ENCODE measurements around the gene FZD7.

FZD7 gene

DNA sequence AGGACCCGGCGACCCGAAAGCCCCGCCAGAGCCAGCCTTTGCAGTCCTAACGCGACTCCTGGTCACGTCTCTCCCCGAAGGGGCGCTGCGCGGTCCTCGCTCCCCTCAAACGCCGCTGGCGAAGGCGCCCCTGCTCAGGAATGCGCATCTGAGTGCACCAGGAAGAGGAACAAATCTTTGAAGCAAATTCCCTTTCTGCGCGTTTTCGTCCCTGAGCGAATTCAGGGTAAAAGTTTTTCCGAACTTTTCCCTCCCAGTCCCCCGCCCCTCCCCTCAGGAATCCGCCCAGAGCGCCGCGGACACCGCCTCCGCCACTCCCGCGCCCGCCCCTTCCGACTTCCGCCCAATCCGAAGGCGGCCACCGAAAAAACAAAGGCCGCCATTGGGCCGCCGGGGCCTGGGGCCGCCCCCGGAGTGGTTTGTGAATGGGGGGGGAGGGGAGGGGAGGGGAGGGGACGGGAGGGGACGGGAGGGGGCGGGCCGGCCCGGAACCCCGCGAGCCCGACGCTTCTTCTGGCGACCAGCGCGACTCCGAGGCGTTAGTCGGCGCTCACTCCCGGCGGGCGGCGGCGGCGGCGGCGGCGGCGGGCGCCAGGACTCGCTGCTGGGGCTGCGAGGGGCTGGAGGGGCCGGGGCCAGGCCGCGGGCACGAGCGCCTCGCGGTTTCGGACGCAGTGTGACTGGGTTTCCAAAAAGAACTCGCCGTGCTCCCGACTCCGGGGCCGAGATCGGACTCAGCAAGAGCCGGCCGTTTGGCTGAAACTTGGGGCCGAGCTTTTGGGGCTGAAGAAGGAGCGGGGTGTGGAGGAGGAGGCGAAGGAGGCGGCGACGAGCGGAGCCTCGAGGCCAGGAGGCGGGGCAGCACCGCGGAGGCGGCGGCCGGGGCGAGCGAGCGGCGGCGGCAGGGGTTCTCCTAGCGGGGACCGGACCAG lies at the start of gene FZD7:
TSS of gene FZD7 (plus strand) at position 539 of the 932 bp plus-strand sequence. CDS start 793 bp downstream, outside the sequence.
- DNase-seq (ENCODE audit: low spot score) = peak; percentile 94

DNA sequence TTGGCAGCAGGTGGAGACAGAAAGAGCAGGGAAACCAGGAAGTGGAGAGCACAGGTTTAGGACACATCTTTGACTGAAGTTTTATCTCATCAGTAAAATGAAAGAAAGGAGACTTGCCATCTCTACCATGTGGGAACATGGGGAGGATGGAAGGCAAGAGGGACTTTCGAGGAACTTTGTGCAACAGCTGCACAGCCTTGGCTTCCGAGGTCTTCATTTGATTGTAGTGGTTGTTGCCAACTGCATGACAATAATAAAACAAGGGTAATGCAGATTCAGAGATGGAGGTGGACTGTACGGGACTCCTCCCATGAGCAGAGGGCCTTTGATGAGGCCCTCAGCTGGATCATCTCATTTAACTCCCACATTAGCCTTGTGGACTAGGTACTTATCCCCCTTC lies 49.3 kb upstream of the FZD7 start:
- DNase-seq (ENCODE audit: low spot score) = no peak

DNA sequence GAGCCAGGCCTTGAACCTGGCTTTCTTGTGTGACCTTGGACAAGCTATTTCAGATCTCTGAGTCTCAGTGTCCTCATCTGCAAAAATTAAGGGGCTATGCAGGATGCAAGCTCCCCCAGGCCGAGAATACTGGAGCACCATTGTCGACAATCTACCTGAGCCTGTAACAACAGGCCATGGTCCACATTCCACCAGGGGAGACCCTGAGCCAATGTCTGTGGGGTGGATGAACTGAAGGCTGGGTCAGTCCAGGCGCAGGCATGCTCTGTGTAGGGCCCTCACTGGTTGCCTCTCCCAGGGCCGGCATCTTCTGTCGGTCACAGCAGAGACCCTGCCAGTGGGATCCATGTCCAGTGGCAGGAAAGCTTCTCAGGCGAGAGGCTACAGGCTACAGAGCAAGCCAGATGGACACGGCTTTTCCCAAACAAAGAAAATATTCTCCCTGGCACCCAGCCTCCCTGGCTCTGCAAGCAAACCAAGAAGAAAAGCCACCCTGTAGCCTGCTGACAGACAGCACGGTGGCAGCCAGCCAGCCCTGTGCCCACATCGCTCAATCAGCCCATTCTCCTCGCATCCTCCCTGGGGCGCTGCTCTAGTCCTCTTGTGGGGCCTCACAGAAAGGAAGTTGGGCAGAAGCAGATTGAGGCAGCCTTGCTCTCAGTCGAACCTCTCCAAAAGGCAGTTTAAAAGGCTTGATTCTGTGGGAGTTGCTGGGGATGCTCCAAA lies 48.7 kb upstream of the FZD7 start:
- no peak for DNase-seq (ENCODE audit: low spot score)

DNA sequence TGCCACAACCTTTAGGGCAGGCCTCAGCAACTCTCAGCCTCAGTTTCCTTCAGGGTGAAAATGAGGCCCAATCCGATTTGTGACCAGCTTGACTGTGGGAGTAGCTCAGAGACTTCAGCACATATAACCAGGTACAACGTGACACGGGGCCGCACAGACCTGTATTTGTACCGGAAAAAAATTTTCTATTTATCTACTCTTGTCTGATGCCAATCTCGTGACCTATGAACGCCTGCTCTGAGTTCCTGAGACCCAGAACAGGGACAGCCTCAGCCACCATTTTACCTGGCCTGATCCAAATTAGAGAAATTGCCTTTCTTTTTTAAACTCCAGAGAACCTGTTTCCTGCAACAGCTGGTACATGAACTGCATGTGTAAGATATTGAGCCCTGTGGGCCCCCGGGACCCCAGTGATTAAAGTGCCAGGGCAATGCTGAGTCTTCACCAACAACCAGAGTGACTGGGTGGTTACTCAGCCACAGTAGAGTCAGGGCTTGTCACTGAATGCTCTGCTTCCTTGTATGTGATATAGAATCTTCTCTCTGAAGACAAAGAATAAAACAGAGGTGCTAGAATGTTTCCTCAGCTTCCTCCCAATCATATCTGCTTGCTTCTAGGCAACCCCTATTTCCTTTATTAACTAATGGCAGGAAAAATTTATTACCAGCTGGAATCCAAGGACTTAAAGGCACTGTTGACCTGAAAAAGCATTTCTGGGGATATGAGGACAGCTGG lies 47.8 kb upstream of the FZD7 start:
- DNase-seq (ENCODE audit: low spot score) = no peak

DNA sequence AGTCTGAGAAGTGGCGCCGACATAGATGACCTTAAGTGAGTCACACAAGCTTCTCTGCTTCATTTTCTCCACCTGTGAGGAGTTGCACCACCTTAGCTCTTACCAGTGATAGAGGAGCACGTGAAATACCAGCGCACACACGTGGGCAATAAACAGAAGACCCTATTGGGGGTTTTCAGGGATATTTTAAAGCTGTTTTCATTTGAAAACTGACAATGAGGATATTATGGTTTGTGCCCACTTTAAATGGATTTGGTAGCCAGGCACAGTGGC lies 47.3 kb upstream of the FZD7 start:
- no peak for DNase-seq (ENCODE audit: low spot score)

DNA sequence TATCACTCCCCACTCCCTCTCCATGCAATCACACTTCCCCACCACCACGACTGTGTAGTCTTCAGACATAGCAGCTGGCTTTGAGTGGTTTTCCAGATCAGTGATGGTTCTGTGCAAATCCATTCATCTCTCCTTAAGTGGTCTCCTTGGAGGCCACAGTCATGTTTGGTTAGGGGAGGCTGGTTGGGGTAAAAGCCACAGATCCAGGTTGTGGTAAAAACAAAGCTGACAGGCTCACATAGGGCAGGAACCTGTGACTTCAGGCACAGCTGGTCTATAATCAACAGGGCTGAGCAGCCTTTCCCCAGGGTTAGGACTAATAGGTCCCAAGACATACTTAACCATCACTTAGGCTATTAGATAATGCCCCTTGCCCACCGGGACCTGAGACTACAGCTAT lies 46.2 kb upstream of the FZD7 start:
- DNase-seq (ENCODE audit: low spot score) = no peak

DNA sequence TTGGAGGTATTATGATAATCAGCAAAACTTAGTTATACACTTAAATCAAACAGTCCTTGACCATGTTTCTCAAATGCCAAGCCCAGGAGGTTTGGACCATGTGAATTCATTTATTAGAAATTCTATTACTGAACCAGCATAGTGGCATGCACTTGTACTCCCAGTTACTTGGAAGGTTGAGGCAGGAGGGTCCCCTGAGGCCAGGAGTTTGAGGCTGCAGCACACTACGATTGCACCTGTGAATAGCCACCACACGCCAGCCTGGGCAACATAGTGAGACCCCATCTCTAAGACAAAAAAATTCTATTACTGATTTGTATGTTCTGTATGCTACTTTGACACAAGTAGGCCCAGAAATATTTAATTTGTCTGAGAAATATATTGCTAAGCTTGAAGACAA lies 43.6 kb upstream of the FZD7 start:
- no peak for DNase-seq (ENCODE audit: low spot score)

DNA sequence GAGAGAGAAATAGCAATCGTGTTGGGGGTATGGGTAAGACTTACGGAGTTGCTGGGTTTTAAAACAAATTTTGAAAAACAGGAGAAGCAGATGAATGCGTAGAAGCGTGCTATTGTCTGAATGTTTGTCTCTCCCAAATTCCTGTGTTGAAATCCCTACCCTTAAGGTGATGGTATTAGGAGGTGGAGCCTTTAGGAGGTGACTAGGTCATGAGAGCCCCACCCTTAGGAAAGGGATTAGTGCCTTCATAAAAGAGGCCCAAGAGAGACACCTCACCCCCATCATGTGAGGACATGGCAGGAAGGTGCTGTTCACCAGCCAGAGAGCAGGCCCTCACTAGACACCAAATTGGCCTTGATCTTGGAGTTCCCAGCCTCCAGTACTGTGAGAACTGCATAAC lies 40.7 kb upstream of the FZD7 start:
- DNase-seq (ENCODE audit: low spot score) = no peak

DNA sequence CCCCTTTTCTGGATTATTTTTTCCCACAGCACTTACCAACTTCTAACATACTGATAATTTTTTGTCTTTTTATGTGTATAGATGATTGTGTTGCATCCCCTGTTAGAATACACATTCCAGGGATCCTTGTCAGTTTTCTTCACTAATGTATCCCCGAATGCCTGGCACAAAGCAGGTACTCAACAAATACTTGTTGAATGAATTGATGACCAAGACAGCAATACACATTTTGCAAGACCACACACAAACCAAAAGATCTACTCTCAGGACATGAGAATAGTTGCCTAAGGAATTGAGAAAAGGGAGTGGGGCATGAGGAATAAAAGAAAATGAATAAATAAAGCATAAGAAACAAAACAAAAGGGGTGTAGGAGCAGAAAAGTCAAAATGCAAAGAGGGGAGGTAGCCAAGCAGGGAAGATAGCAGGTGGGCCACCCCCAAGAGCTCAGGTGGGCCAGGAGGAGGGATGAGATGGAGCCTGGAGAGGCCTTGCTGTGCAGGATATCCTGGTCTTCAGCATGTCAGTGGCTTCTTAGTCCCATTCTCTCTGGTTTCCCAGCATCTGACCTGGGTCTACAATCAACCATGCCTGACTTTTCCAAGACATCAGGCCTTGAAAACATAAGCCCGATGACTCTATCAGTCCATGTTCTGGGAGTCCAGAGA lies 38.5 kb upstream of the FZD7 start:
- DNase-seq (ENCODE audit: low spot score) = no peak

DNA sequence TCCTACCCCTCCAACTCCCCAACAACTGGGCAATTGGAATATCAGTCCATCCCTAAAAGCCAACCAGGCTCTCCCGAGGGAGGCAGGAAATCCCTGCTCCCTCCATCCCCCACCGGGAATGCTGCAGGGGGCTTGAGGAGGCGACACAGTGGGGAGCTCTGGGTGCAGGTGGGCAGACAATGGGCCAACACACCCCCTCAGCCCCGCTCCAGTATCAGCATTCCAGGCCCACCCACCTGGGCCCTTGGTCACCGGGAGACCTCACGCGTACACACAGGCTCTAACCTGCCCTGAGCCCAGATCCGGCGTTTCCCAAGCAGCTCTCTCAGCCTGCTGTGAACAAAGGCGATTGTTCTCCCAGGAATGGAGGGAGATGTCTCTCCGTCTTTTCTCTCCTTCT lies 37.6 kb upstream of the FZD7 start:
- DNase-seq (ENCODE audit: low spot score) = no peak

DNA sequence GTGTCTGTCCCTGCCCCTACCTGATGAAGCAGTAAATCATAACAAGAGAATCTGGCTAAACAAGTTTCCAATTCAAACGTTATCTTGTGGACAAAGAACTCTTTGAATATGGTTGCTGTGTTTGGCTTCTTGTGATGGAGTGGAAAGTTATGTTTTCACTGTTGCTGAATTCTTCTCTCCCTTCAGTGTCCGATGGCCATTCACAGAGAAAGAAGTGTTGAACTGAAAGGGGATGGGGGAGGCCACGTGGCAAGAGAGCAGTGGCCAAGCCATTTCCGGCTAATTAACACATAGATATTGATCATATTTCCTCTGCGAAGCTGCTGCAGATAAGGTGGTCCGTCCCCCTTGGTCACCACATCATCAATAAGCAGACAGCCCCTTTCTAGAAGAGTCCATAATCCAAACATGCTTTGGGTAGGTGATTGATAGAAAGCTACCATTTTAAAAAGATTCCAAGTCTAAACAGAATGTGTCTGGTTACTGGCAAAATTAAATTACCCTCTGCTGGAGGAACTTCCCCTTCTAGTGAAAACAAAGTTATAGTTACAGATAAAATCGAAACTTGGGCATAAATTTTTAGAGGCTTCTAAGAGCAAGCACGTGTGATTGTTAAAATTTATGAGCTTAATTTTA lies 36.9 kb upstream of the FZD7 start:
- DNase-seq (ENCODE audit: low spot score) = no peak

DNA sequence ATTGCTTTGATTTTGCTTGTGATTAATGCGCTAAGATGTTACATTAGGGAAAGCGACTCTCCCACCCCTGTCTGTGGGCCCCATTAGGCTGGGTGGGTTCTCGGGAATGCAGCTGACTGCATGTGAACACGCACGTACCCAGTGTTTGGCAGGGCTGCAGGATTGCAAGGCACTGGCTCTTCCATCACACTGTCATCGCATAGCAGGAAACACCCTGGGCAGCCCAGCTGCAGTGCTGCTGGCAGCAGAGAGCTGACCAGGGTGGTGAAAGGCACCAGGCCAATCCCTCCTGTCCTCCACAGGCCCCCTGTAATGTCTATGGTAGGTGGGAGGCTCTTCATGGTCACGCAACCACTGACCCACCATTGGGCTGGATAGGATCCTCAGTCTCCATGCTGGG lies 34.4 kb upstream of the FZD7 start:
- no peak for DNase-seq (ENCODE audit: low spot score)

DNA sequence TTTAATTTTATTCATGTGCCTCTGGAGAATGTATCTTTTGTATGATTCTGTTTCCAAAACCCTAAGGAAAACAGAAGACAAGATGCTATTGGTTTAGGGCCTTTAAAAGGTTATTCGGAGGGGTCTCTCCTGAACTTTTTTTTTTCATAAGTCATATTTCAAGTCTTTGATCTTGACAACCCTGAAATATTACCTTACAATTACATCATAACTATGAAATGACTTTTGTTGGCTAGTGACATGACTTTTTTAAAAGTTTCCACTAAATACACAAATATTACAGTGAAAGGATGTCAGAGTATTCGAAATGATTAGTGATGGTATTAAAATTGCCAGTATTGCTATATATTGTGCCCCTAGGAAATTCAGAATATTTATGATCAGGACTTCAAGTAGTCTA lies 31.8 kb upstream of the FZD7 start:
- no peak for DNase-seq (ENCODE audit: low spot score)

DNA sequence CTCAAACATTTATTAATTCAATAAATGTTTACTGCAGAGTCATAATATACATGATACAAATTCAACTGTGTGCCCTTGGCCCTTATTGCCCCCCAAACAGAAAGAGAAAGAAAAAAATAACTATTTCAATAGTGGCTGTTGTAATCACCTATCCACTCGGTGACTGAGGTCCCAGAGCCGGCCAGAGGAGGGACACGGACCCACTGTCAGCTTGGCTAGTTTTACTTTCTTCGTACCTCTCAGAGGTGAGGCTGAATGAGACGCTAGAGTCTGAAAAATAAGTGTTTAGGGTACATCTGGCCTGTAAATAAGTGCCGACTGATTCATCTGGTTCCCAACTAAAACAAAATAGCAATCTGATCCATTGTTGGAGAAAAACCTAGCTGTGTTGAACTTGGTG lies 31.3 kb upstream of the FZD7 start:
- no peak for DNase-seq (ENCODE audit: low spot score)

DNA sequence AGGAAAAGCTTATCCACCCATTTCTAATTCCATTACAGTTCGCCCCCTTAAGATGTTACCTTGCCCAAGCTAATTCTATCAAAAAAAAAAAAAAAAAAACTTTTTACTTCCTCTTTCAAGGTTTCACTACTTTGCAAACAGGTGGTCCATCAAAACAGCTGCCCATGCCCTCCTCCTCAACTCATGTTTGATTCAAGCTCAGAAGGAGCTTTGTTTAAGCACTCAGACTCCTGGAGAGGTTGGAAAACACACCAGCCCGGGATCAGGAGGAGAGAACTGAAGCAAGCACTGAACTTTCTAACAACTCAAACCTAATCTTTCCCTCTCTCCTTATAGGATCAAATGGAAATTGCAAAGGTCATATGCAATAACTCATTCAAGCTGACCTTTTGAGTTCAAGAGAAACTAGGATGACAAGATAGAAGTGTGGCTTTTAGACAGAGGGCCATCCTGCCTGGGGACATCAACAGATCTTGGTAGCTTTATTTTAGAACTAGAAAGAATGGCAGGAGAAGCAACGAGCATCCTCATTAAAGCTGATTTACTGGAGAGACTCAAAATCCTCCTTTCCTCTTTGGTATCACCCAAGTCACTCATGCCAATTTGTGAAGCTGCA lies 28.3 kb upstream of the FZD7 start:
- no peak for DNase-seq (ENCODE audit: low spot score)

DNA sequence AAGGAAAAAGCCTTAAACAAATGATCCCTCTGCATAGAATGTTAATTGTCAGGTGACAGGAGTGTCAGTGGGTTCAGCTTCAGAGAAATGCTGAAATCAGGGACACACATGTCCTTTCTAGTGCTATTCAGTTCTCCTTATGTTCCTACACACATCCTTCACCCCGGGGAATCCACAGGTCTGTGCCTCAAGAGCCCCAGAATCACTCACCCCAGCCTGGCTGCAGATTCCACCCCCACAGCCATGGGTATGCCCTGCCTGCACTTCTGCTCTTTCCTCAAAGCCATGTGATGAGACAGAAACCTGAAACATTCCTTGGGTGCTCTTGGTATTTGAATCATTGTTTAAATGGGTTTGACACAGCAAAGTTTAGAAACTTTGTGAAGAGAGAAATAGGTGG lies 27.4 kb upstream of the FZD7 start:
- DNase-seq (ENCODE audit: low spot score) = no peak

DNA sequence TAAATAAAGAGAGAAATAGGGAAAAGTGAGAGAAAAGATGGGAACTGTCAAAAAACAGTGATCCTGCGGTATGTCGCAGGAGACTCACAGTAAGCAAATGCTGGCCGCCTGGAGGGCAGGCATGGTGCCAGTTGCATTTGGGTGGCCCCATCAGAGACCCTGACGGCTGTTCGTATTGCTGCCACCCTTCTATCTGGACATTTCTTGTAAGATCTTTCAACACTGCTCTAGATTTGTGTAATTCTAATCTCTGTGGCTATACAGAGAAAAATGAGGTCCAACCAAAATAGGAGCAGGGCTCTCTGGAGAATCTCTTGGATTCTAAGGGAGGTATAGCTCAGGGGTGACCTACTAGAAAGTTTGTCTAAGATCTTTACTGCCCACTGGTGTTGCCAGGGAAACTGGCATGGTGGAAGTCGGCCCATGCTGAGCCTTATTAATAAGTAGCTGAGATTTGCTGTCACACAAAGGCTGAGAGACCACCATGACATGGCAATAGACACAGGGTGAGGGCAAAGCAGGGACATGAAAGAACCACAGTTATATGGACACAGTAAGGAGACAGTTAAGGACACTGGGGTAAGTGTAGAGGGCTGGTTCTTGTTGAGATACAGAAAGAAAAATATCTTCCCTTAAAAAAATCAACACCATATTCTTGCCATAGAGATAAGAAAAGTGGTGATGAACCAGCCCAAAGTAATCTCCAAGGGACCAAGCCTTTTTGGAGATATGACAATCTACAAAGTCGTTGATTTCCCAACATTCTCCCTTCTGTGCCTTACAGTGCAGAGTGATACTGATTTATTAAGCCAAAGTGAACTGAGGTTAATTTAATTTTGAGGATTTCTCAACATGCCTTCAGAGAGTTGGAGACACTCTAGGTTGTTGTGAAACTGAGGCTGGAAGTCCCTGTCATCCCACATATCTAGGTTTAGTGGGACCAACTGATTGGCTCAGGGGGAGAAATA lies 26.4 kb upstream of the FZD7 start:
- DNase-seq (ENCODE audit: low spot score) = no peak

DNA sequence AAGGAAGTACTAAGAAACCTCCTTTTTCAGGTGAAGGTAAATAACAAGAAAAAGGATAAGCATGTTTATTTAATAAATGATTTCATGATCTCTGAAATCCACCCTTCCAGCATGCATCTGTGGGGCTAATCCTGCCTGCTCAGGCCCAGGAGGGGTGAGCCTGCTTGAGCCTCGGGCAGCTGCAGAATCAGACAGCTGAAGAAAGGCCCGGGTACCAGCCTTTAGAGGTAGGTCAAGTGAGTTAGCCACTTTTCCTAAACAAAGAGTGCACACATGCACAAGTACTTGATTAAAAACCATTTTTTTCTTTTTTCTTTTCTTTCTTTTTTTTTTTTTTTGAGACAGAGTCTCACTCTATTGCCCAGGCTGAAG lies 25.7 kb upstream of the FZD7 start:
- DNase-seq (ENCODE audit: low spot score) = no peak

DNA sequence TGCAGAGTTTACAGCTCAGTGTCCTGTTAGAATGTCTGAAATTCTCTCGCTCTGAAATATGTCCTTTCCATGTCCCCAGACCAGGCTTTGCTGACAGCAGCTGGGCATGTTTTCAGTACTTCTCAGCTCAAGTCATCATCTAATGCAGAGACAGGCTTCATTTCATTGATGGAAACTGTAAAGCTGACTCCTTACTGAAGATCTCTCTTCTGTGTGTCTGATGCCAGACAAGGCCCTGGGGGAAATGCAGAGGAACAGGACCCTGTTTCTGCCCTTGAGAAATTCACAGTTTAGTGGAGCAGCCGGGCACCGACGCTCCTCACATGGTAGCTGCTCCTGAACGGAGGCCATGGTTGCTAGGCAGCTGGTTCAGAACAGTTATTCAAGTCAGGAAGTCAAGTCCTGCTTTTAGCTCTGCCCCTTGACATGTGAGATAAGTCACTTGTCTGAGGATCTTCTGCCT lies 24.6 kb upstream of the FZD7 start:
- no peak for DNase-seq (ENCODE audit: low spot score)

DNA sequence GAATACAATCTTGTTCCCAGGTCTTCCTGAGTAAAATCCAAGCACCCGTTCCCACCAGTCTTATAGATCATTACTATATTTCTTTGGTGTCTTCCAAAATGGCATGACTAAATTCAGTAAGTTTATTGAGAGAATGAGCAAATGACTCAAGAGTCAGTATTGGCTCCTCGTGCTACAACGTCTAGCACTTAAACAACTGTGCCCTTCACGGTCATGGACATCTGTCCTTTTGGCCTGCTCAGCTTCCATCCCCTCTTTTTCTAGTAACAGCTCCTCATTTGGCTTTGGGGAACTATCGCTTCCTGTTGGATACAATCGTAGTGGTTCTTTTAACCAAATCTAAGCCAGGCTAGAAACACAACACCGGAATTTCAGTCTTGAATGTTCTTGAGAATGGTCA lies 24.1 kb upstream of the FZD7 start:
- no peak for DNase-seq (ENCODE audit: low spot score)
